AG04450 (cell line): ENCODE measurements around the gene SH3GL2. TPM values are rescaled to one million over a fixed set of nuclear protein-coding genes. Genes with fewer than 3 reads are reported as not detected.

Experiments used
- CTCF ChIA-PET: fragments of 300-600, 350-600 bp; formaldehyde crosslinking; extraction: SDS; loops from one replicate; lab custom pipeline; 2022; ENCODE audit warnings: antibody characterized with exemption, inconsistent platforms; lab: Charles Lee
- POLR2A ChIA-PET: fragments of 350-600 bp; formaldehyde crosslinking; extraction: SDS; loops from one replicate; lab custom pipeline; 2021; ENCODE audit warnings: antibody characterized with exemption, inconsistent platforms; lab: Yijun Ruan, JAX
- DNase-seq: peaks from one replicate; pipeline ENCODE4 v3.0.0-alpha.2; 2011; ENCODE audit warnings: low read depth, low spot score
- H3K27ac ChIP-seq: one replicate; pipeline ENCODE4 v1.5.1; 2012; ENCODE audit warnings: low read depth, low read length, control low read depth
- H3K27me3 ChIP-seq: one replicate; pipeline ENCODE4 v1.6.0; 2012; ENCODE audit warnings: low read length; ENCODE audit not compliant: control insufficient read depth, insufficient read depth
- H3K4me3 ChIP-seq: 2 replicates; pipeline ENCODE4 v1.5.1; 2011; ENCODE audit warnings: mild to moderate bottlenecking, low read depth, low read length, control low read depth
- H3K9me3 ChIP-seq: 2 replicates; pipeline ENCODE4 v1.5.1; 2012; ENCODE audit warnings: low read length; ENCODE audit not compliant: control insufficient read depth, insufficient read depth
- CTCF ChIP-seq: IDR thresholded peaks from 2 replicates; pipeline ENCODE4 v1.5.1; 2011; ENCODE audit warnings: low read depth, low read length, control low read depth, inconsistent platforms
- polyA plus RNA-seq: library from polyadenylated mRNA; depleted of rRNA; stranded (reverse); fragments of >200 nt; gene quantifications from 2 replicates; pipeline ENCODE4 v1.2.3, GENCODE V29; 2011

SH3GL2 gene
- polyA plus RNA-seq, 1 experiment, result 0.04 TPM

- ChIA-PET CTCF (no interaction called here), POLR2A (no interaction called here)
- no peaks in the 10 kb centered on the region for H3K9me3 ChIP-seq
- no peak for DNase-seq
- TF ChIP-seq CTCF, result no peak
- H3K27me3 ChIP-seq, result no peaks in the 10 kb centered on the region
- H3K27ac ChIP-seq, result no peak overlapping the region
- no peak overlapping the region for H3K4me3 ChIP-seq
Observed at GRCh38 chr9:17730899-17731298, 152.0 kb downstream of the SH3GL2 start.

- POLR2A ChIA-PET, result no interaction called here
- DNase-seq, result no peak
- H3K4me3 ChIP-seq, result no peak overlapping the region
- H3K9me3 ChIP-seq, result no peaks in the 10 kb centered on the region
- no peaks in the 10 kb centered on the region for H3K27me3 ChIP-seq
- no peak overlapping the region for H3K27ac ChIP-seq
- TF ChIP-seq CTCF, result no peak
- CTCF ChIA-PET, result no interaction called here
Observed at GRCh38 chr9:17731308-17731707, 152.4 kb downstream of the SH3GL2 start.

- no peak for TF ChIP-seq CTCF
- DNase-seq, result no peak
- CTCF ChIA-PET, result no interaction called here
Observed at GRCh38 chr9:17734674-17735073, 155.8 kb downstream of the SH3GL2 start.

GRCh38 chr9:17735859-17736258 is 157.0 kb downstream of the SH3GL2 start:
- POLR2A ChIA-PET, result no interaction called here
- no peaks in the 10 kb centered on the region for H3K9me3 ChIP-seq
- DNase-seq, result no peak
- no peaks in the 10 kb centered on the region for H3K27me3 ChIP-seq
- no peak overlapping the region for H3K4me3 ChIP-seq
- H3K27ac ChIP-seq, result no peak overlapping the region
- TF ChIP-seq CTCF, result no peak
- CTCF ChIA-PET, result no interaction called here

More at GRCh38 chr9:17734674-17735073, 155.8 kb downstream of the SH3GL2 start:
- Histone ChIP-seq H3K9me3 (no peaks in the 10 kb centered on the region), H3K4me3 (no peak overlapping the region), H3K27ac (no peak overlapping the region), H3K27me3 (no peaks in the 10 kb centered on the region)
- POLR2A ChIA-PET, result no interaction called here

GRCh38 chr9:17739022-17739421 is 160.2 kb downstream of the SH3GL2 start:
- no peak for TF ChIP-seq CTCF
- POLR2A ChIA-PET, result no interaction called here
- Histone ChIP-seq H3K4me3 (no peak overlapping the region), H3K9me3 (no peaks in the 10 kb centered on the region), H3K27me3 (no peaks in the 10 kb centered on the region), H3K27ac (no peak overlapping the region)
- CTCF ChIA-PET, result interaction anchor here (0.7 kb wide), 1 partner anchor 1860 kb away, joined by 3 read pairs; no protein-coding TSS in a partner anchor
- DNase-seq, result no peak
